ENCODE data around the gene TNFAIP8L1.
A peak's percentile ranks its signal among the peaks of the same experiment; 100 is the strongest.

Gene TNFAIP8L1

DNA sequence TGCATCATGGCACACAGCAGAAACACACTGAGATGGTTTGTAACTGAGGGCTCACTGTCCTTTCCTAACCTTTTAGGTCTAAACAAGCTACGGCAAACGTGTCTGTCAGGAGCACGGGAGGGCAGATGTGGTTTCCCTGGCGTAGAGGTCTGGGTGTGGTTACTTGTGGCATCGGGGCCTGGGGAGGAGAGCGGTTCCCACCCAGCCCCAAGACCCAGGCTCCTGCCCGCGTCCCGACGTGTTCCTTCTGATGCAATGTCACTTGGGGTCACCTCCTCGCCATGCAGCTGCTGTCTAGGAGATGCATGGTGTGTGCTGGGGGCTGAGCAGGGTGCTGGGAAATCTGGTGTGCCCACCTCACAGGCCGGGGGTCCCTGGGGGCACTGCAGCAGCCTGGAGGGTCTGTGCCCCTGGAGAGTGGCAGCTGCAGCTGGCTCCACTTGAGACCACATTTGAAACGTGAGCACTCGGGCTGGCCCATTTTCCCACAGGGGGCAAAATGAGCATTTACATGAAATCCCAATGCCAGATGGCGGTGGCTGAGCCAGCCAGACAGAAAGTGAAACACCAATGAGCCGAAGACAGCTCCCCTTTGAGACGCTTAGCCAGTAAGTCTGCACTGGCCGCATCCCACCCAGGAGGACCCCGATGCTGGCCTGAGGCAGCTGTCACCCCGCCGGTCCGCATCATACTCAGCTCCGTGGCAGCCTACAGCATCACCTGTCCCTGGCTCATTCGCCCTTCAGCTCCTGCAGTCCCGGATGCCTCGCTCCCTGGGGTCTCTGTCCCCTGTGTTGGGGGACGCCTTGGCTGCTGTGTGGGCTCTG is 53.1 kb downstream of the TNFAIP8L1 start:
- H2AK5ac ChIP-seq (ENCODE audit: low read length, severe bottlenecking): peak overlapping the region; percentile 28
- H3K4me3 ChIP-seq (ENCODE audit: insufficient read depth in 1 of 2, low read depth in 1 of 2, low read length in 2 of 2): no peak overlapping the region
- H3K27me3 ChIP-seq (ENCODE audit: control insufficient read depth in 1 of 2, insufficient read depth in 1 of 2, low read length in 2 of 2): no peaks in the 10 kb centered on the region
- H4K8ac ChIP-seq (ENCODE audit: low read length): no peak overlapping the region
- H3K4me2 ChIP-seq (ENCODE audit: low read length, poor library complexity, severe bottlenecking): no peak overlapping the region
- H2AFZ ChIP-seq (ENCODE audit: low read depth, low read length): no peak overlapping the region
- DNase-seq: no peak
- no peak overlapping the region for H3K27ac ChIP-seq (ENCODE audit: low read length, poor library complexity, severe bottlenecking)
- H3K14ac ChIP-seq (ENCODE audit: low read length in 2 of 2): no peak overlapping the region
- H3K9ac ChIP-seq (ENCODE audit: low read length): no peak overlapping the region
- WGBS: 95% methylated on average over 27 of the region's 27 CpGs
- H2BK5ac ChIP-seq (ENCODE audit: low read depth, low read length, poor library complexity, severe bottlenecking): no peak overlapping the region
- H2BK15ac ChIP-seq (ENCODE audit: low read depth, poor library complexity, severe bottlenecking): no peak overlapping the region
- H3K18ac ChIP-seq (ENCODE audit: low read depth in 1 of 2, low read length in 2 of 2): no peak overlapping the region
- peak overlapping the region; percentile 24 for H4K91ac ChIP-seq (ENCODE audit: low read length)
- peaks cover 35% of the 10 kb centered on the region for H3K4me1 ChIP-seq (ENCODE audit: control insufficient read depth, insufficient read depth, low read depth, low read length)
- peaks cover 43% of the 10 kb centered on the region for H3K79me1 ChIP-seq (replicated peaks; ENCODE audit: low read length, poor library complexity, severe bottlenecking)
- no peaks in the 10 kb centered on the region for H3K9me3 ChIP-seq (ENCODE audit: control insufficient read depth, low read length)
- H3K4ac ChIP-seq (ENCODE audit: low read depth in 1 of 2, low read length in 2 of 2): no peak overlapping the region
- peak overlapping the region in 1 of 2 experiments; percentile 19 for H2BK12ac ChIP-seq (ENCODE audit: low read length in 2 of 2)
- H3K23ac ChIP-seq (ENCODE audit: low read length in 2 of 2): no peak overlapping the region
- H2BK120ac ChIP-seq (ENCODE audit: low read depth, low read length): no peak overlapping the region
- peaks cover 76 to 80% of the 10 kb centered on the region in 2 experiments for H3K36me3 ChIP-seq (ENCODE audit: control insufficient read depth in 1 of 2, insufficient read depth in 2 of 2, low read depth in 1 of 2, low read length in 2 of 2)

DNA sequence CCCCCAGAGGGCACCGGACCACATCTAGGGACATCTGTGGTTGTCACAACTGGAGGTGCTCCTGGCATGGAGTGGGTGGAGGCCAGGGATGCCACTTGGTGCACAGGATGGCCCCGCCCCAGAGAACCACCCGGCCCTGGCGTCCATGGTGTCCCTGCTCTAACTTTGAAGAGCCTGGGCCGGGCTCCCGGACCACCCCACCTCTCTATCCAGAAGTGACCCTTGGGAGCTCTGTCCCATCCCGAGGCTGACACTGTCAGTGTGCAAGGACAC is 53.7 kb downstream of the TNFAIP8L1 start:
- H3K23ac ChIP-seq (ENCODE audit: low read length in 2 of 2): no peak overlapping the region
- H3K27me3 ChIP-seq (ENCODE audit: control insufficient read depth in 1 of 2, insufficient read depth in 1 of 2, low read length in 2 of 2): no peaks in the 10 kb centered on the region
- no peak overlapping the region for H2AFZ ChIP-seq (ENCODE audit: low read depth, low read length)
- no peak overlapping the region for H3K27ac ChIP-seq (ENCODE audit: low read length, poor library complexity, severe bottlenecking)
- H2AK5ac ChIP-seq (ENCODE audit: low read length, severe bottlenecking): no peak overlapping the region
- no peak overlapping the region for H2BK12ac ChIP-seq (ENCODE audit: low read length in 2 of 2)
- WGBS: 95% methylated on average over 7 of the region's 7 CpGs
- H3K9ac ChIP-seq (ENCODE audit: low read length): no peak overlapping the region
- no peaks in the 10 kb centered on the region for H3K9me3 ChIP-seq (ENCODE audit: control insufficient read depth, low read length)
- H4K8ac ChIP-seq (ENCODE audit: low read length): no peak overlapping the region
- H3K36me3 ChIP-seq (ENCODE audit: control insufficient read depth in 1 of 2, insufficient read depth in 2 of 2, low read depth in 1 of 2, low read length in 2 of 2): peaks cover 78 to 80% of the 10 kb centered on the region in 2 experiments
- H3K14ac ChIP-seq (ENCODE audit: low read length in 2 of 2): no peak overlapping the region
- H2BK120ac ChIP-seq (ENCODE audit: low read depth, low read length): no peak overlapping the region
- no peak overlapping the region for H3K4ac ChIP-seq (ENCODE audit: low read depth in 1 of 2, low read length in 2 of 2)
- no peak overlapping the region for H2BK15ac ChIP-seq (ENCODE audit: low read depth, poor library complexity, severe bottlenecking)
- no peak overlapping the region for H4K91ac ChIP-seq (ENCODE audit: low read length)
- peaks cover 39% of the 10 kb centered on the region for H3K4me1 ChIP-seq (ENCODE audit: control insufficient read depth, insufficient read depth, low read depth, low read length)
- H3K4me2 ChIP-seq (ENCODE audit: low read length, poor library complexity, severe bottlenecking): no peak overlapping the region
- DNase-seq: no peak
- no peak overlapping the region for H2BK5ac ChIP-seq (ENCODE audit: low read depth, low read length, poor library complexity, severe bottlenecking)
- H3K79me1 ChIP-seq (replicated peaks; ENCODE audit: low read length, poor library complexity, severe bottlenecking): peaks cover 42% of the 10 kb centered on the region
- H3K18ac ChIP-seq (ENCODE audit: low read depth in 1 of 2, low read length in 2 of 2): no peak overlapping the region
- H3K4me3 ChIP-seq (ENCODE audit: insufficient read depth in 1 of 2, low read depth in 1 of 2, low read length in 2 of 2): no peak overlapping the region

DNA sequence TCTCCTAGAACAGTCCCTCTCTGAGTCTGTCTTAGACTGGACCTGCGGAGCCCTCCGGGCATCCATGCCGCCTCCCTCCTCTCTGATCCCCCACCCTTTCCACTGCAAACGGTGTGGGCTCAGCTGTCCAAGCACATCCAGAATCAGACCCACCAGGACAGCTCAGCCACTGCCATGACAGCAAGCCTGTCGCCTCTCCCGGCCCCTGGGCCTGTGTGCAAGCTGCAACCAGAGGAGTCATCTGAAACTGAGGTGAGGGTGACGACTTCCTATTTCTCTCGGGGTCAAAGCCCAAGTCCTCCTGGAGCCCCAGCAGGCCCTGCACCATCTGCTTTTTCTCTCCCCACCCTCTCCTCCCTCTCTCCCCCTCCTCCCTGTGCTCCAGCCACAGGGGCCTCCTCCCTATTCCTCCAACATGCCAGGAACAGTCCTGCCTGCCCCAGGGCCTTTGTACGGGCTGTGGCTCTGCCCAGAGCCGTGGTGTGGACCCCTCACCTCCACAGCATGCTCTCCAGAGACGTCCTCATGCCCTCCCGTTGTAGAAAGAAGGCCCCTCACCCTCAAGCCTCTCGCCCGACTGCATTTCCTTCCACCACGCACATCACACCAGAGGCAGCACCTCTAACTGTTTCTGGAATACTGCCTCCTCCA is 54.3 kb downstream of the TNFAIP8L1 start:
- H3K4me3 ChIP-seq (ENCODE audit: insufficient read depth in 1 of 2, low read depth in 1 of 2, low read length in 2 of 2): no peak overlapping the region
- H2BK15ac ChIP-seq (ENCODE audit: low read depth, poor library complexity, severe bottlenecking): no peak overlapping the region
- H2BK120ac ChIP-seq (ENCODE audit: low read depth, low read length): no peak overlapping the region
- peak overlapping the region in 1 of 2 experiments; percentile 7 for H2BK12ac ChIP-seq (ENCODE audit: low read length in 2 of 2)
- H3K4me2 ChIP-seq (ENCODE audit: low read length, poor library complexity, severe bottlenecking): no peak overlapping the region
- H3K18ac ChIP-seq (ENCODE audit: low read depth in 1 of 2, low read length in 2 of 2): peak overlapping the region in 1 of 2 experiments; percentile 44
- peak overlapping the region; percentile 89 for H3K27ac ChIP-seq (ENCODE audit: low read length, poor library complexity, severe bottlenecking)
- H3K4me1 ChIP-seq (ENCODE audit: control insufficient read depth, insufficient read depth, low read depth, low read length): peaks cover 39% of the 10 kb centered on the region
- H3K9ac ChIP-seq (ENCODE audit: low read length): no peak overlapping the region
- no peaks in the 10 kb centered on the region for H3K9me3 ChIP-seq (ENCODE audit: control insufficient read depth, low read length)
- peak overlapping the region; percentile 14 for H4K91ac ChIP-seq (ENCODE audit: low read length)
- H3K23ac ChIP-seq (ENCODE audit: low read length in 2 of 2): no peak overlapping the region
- peaks cover 78 to 80% of the 10 kb centered on the region in 2 experiments for H3K36me3 ChIP-seq (ENCODE audit: control insufficient read depth in 1 of 2, insufficient read depth in 2 of 2, low read depth in 1 of 2, low read length in 2 of 2)
- WGBS: 93% methylated on average over 15 of the region's 15 CpGs
- peak overlapping the region in 1 of 2 experiments; percentile 3 for H3K4ac ChIP-seq (ENCODE audit: low read depth in 1 of 2, low read length in 2 of 2)
- H3K27me3 ChIP-seq (ENCODE audit: control insufficient read depth in 1 of 2, insufficient read depth in 1 of 2, low read length in 2 of 2): no peaks in the 10 kb centered on the region
- H3K14ac ChIP-seq (ENCODE audit: low read length in 2 of 2): no peak overlapping the region
- H2AK5ac ChIP-seq (ENCODE audit: low read length, severe bottlenecking): peak overlapping the region; percentile 21
- DNase-seq: no peak
- H2BK5ac ChIP-seq (ENCODE audit: low read depth, low read length, poor library complexity, severe bottlenecking): no peak overlapping the region
- H4K8ac ChIP-seq (ENCODE audit: low read length): no peak overlapping the region
- H2AFZ ChIP-seq (ENCODE audit: low read depth, low read length): no peak overlapping the region
- peaks cover 39% of the 10 kb centered on the region for H3K79me1 ChIP-seq (replicated peaks; ENCODE audit: low read length, poor library complexity, severe bottlenecking)

DNA sequence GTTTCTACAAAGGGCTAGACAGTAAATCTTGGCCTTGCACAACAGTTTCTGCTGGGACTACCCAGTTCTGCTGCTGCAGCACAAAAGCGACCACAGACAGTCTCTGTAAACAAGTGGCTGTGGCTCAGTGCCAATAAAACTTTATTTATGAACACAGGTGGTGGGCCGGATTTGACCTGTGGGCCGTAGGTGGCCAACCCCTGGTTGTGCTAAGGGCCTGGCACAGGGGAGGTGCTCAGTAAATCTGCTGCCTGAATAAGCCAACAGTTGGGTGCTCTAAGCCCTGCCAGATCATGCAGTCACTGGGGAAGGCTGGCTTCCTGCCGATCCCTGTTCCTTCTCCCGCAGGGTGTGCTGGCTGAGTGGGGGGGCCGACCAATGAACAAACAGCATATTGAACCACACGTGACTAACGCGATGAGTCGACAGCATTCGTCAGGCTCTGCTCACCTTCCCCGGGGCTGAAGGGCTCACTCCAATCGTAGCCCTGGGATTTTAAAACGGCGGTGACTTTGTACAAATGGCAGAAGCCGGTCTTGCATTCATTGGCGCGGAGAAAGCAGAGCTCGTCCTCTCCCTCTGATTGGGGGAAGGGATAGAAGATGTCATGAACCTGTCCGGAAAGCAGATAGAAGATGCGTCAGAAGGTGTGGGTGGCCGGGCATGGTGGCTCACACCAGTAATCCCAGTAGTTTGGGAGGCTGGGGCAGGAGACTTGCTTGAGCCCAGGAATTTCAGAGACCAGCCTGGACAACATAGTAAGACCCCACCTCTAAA is 55.1 kb downstream of the TNFAIP8L1 start:
- Histone ChIP-seq H2AK5ac (ENCODE audit: low read length, severe bottlenecking) (peak overlapping the region; percentile 48), H2BK15ac (ENCODE audit: low read depth, poor library complexity, severe bottlenecking) (no peak overlapping the region), H3K23ac (ENCODE audit: low read length in 2 of 2) (no peak overlapping the region), H3K18ac (ENCODE audit: low read depth in 1 of 2, low read length in 2 of 2) (no peak overlapping the region), H3K14ac (ENCODE audit: low read length in 2 of 2) (no peak overlapping the region), H3K4me2 (ENCODE audit: low read length, poor library complexity, severe bottlenecking) (no peak overlapping the region), H3K79me1 (replicated peaks; ENCODE audit: low read length, poor library complexity, severe bottlenecking) (peaks cover 38% of the 10 kb centered on the region), H3K4ac (ENCODE audit: low read depth in 1 of 2, low read length in 2 of 2) (peak overlapping the region in 1 of 2 experiments; percentile 47), H4K91ac (ENCODE audit: low read length) (no peak overlapping the region), H3K4me3 (ENCODE audit: insufficient read depth in 1 of 2, low read depth in 1 of 2, low read length in 2 of 2) (no peak overlapping the region), H3K27me3 (ENCODE audit: control insufficient read depth in 1 of 2, insufficient read depth in 1 of 2, low read length in 2 of 2) (no peaks in the 10 kb centered on the region), H3K9me3 (ENCODE audit: control insufficient read depth, low read length) (no peaks in the 10 kb centered on the region), H2BK12ac (ENCODE audit: low read length in 2 of 2) (no peak overlapping the region), H2AFZ (ENCODE audit: low read depth, low read length) (no peak overlapping the region), H2BK120ac (ENCODE audit: low read depth, low read length) (no peak overlapping the region), H4K8ac (ENCODE audit: low read length) (peak overlapping the region; percentile 22), H3K4me1 (ENCODE audit: control insufficient read depth, insufficient read depth, low read depth, low read length) (peaks cover 37% of the 10 kb centered on the region), H3K9ac (ENCODE audit: low read length) (no peak overlapping the region), H3K36me3 (ENCODE audit: control insufficient read depth in 1 of 2, insufficient read depth in 2 of 2, low read depth in 1 of 2, low read length in 2 of 2) (peaks cover 77% of the 10 kb centered on the region in 2 experiments), H3K27ac (ENCODE audit: low read length, poor library complexity, severe bottlenecking) (peak overlapping the region; percentile 89), H2BK5ac (ENCODE audit: low read depth, low read length, poor library complexity, severe bottlenecking) (no peak overlapping the region)
- DNase-seq: peak; percentile 87
- 65% methylated on average over 22 of the region's 22 CpGs for whole genome bisulfite sequencing
